ENCODE data around the gene CERS3. TPM values are rescaled to one million over a fixed set of nuclear protein-coding genes. Genes with fewer than 3 reads are reported as not detected.

CERS3 gene
- polyA plus RNA-seq, 4 donors: 0.06 to 0.38 (median 0.09) TPM; not detected in 1

GRCh38 chr15:100385300-100386050 lies 143.3 kb downstream of the CERS3 start:
- DNase-seq (ENCODE audit: low read depth in 4 of 4, low spot score in 2 of 4): no peak

- no peak for DNase-seq (ENCODE audit: low read depth in 4 of 4, low spot score in 2 of 4)
Measured at GRCh38 chr15:100384108-100384410, 144.7 kb downstream of the CERS3 start.

GRCh38 chr15:100383302-100384107 lies 145.2 kb downstream of the CERS3 start:
- no peak for DNase-seq (ENCODE audit: low read depth in 4 of 4, low spot score in 2 of 4)

- no peak for DNase-seq (ENCODE audit: low read depth in 4 of 4, low spot score in 2 of 4)
Measured at GRCh38 chr15:100373942-100374341, 154.8 kb downstream of the CERS3 start.

GRCh38 chr15:100373120-100373896 lies 155.4 kb downstream of the CERS3 start:
- no peak for DNase-seq (ENCODE audit: low read depth in 4 of 4, low spot score in 2 of 4)

GRCh38 chr15:100372739-100373119 lies 156.0 kb downstream of the CERS3 start:
- no peak for DNase-seq (ENCODE audit: low read depth in 4 of 4, low spot score in 2 of 4)

GRCh38 chr15:100355342-100355741 lies 173.4 kb downstream of the CERS3 start:
- DNase-seq (ENCODE audit: low read depth in 4 of 4, low spot score in 2 of 4): no peak

- DNase-seq (ENCODE audit: low read depth in 4 of 4, low spot score in 2 of 4): no peak
Measured at GRCh38 chr15:100353449-100353848, 175.3 kb downstream of the CERS3 start.

- no peak for DNase-seq (ENCODE audit: low read depth in 4 of 4, low spot score in 2 of 4)
Measured at GRCh38 chr15:100350434-100351226, 178.1 kb downstream of the CERS3 start.

Other genes starting within 250 kb of the CERS3 start
- 1 to 10 TPM; 2.0 to 2.7 (median 2.4) TPM for gene ADAMTS17, start 187.0 kb downstream of the CERS3 start, polyA plus RNA-seq (ENCODE audit: insufficient read length in 4 of 4)
- gene LINS1, start 73.2 kb upstream of the CERS3 start, polyA plus RNA-seq (ENCODE audit: insufficient read length in 4 of 4): 10 to 100 TPM; 16.6 to 31.2 (median 21.2) TPM
- 10 to 100 TPM; 15.2 to 18.5 (median 15.5) TPM for gene ASB7, start 73.6 kb upstream of the CERS3 start, polyA plus RNA-seq (ENCODE audit: insufficient read length in 4 of 4)